Endodermal cell (in vitro differentiated cells): ENCODE results near the gene STK32B. TPM values are rescaled to one million over a fixed set of nuclear protein-coding genes. Genes with fewer than 3 reads are reported as not detected.

ENCODE experiments used
- DNase-seq: peaks from one replicate; pipeline ENCODE4 v3.0.0-alpha.2; 2017
- H3K27ac ChIP-seq: 2 replicates; pipeline ENCODE4 v1.5.1; 2013; ENCODE audit warnings: mild to moderate bottlenecking, low read depth, low read length, moderate library complexity
- H3K27me3 ChIP-seq: 2 replicates; pipeline ENCODE4 v1.6.1; 2013; ENCODE audit warnings: mild to moderate bottlenecking, low read length, moderate library complexity; ENCODE audit not compliant: insufficient read depth, control insufficient read depth, poor library complexity, severe bottlenecking
- H3K36me3 ChIP-seq: 2 replicates; pipeline ENCODE4 v1.7.0; 2013; ENCODE audit warnings: mild to moderate bottlenecking, low read length, moderate library complexity; ENCODE audit not compliant: control insufficient read depth, insufficient read depth
- H3K4me1 ChIP-seq: one replicate; pipeline ENCODE4 v1.7.0; 2013; ENCODE audit warnings: low read length; ENCODE audit not compliant: control insufficient read depth, insufficient read depth
- H3K4me3 ChIP-seq: 2 replicates; pipeline ENCODE4 v1.5.1; 2013; ENCODE audit warnings: mild to moderate bottlenecking, low read length, moderate library complexity
- H3K9ac ChIP-seq: 2 replicates; pipeline ENCODE4 v1.6.1; 2013; ENCODE audit warnings: mild to moderate bottlenecking, low read length, moderate library complexity; ENCODE audit not compliant: poor library complexity, severe bottlenecking; ENCODE audit errors: extremely low read depth
- H3K9me3 ChIP-seq: 2 replicates; pipeline ENCODE4 v1.6.1; 2013; ENCODE audit warnings: mild to moderate bottlenecking, low read length, moderate library complexity; ENCODE audit not compliant: control insufficient read depth
- H3K27ac Mint-ChIP-seq: 2 replicates; pipeline ENCODE4 v1.8.0; 2020; ENCODE audit warnings: mixed read lengths
- H3K27me3 Mint-ChIP-seq: 2 replicates; pipeline ENCODE4 v1.8.0; 2021; ENCODE audit warnings: mild to moderate bottlenecking, mixed read lengths; ENCODE audit not compliant: insufficient read depth
- H3K36me3 Mint-ChIP-seq: 2 replicates; pipeline ENCODE4 v1.8.0; 2020; ENCODE audit warnings: low read depth, mixed read lengths
- H3K4me1 Mint-ChIP-seq: 2 replicates; pipeline ENCODE4 v1.8.0; 2020; ENCODE audit warnings: mixed read lengths
- H3K4me3 Mint-ChIP-seq: 2 replicates; pipeline ENCODE4 v1.8.0; 2020; ENCODE audit warnings: mild to moderate bottlenecking, moderate library complexity, mixed read lengths
- H3K9me3 Mint-ChIP-seq: 2 replicates; pipeline ENCODE4 v1.8.0; 2020; ENCODE audit warnings: mild to moderate bottlenecking, mixed read lengths
- CTCF ChIP-seq: fragments of 200-600 bp; sonication (generic); conservative IDR thresholded peaks from 2 replicates; pipeline ENCODE4 v1.5.0; 2021; ENCODE audit warnings: antibody characterized with exemption, mild to moderate bottlenecking
- WGBS, 2 experiments: methylation state at CpG; one replicate each; pipeline versions ENCODE4 v1.1.5 to v1.1.7; 2013; ENCODE audit warnings: missing lambda C conversion rate in 2 of 2, mixed read lengths in 1 of 2; ENCODE audit not compliant: insufficient coverage in 1 of 2, insufficient read length in 1 of 2; 5-methylcytosine and 5-hydroxymethylcytosine counted together
- total RNA-seq, 2 donors: library from RNA; stranded (reverse); fragmentation: NEBNext Ultra II Directional in 1 of 2; extraction: Animal tissue kit (Norgen Biotek cat#: 25700) in 1 of 2; gene quantifications; 2 replicates in 1 of 2; 3 replicates in 1 of 2; pipeline ENCODE4 v1.2.1, GENCODE V29; 2021

STK32B gene
- total RNA-seq, 2 donors from 2014 or later, result 1.4 to 1.5 TPM

GRCh38 chr4:5019274-5019673 lies 32.0 kb upstream of the STK32B start, which contains the start of gene CYTL1:
Gene CYTL1, minus strand, starts transcription at chr4:5019458. Its CDS starts 13 bp downstream, at chr4:5019445.
- no peaks in the 10 kb centered on the region for H3K36me3 Mint-ChIP-seq
- H3K4me3 Mint-ChIP-seq, result peak within 1 kb of the TSS; percentile 49
- TF ChIP-seq CTCF, result no peak
- Histone ChIP-seq H3K27ac (no peak within 1 kb of the TSS), H3K9me3 (no peaks in the 10 kb centered on the region), H3K4me3 (no peak within 1 kb of the TSS), H3K4me1 (no peaks in the 10 kb centered on the region), H3K36me3 (no peaks in the 10 kb centered on the region), H3K27me3 (peaks cover 9% of the 10 kb centered on the region), H3K9ac (no peak within 1 kb of the TSS)
- peaks cover 2% of the 10 kb centered on the region for H3K9me3 Mint-ChIP-seq
- peak; percentile 81 for DNase-seq
- WGBS, 2 experiments, result 72 to 77% methylated on average over 4 to 28 of the region's 28 CpGs
- no peaks in the 10 kb centered on the region for H3K4me1 Mint-ChIP-seq
- no peak within 1 kb of the TSS for H3K27ac Mint-ChIP-seq
- H3K27me3 Mint-ChIP-seq, result peaks cover 7% of the 10 kb centered on the region

- 90 to 93% methylated on average over 2 to 12 of the region's 12 CpGs for WGBS, 2 experiments
- Histone ChIP-seq H3K9ac (no peak overlapping the region), H3K4me1 (no peaks in the 10 kb centered on the region), H3K27me3 (peaks cover 9% of the 10 kb centered on the region), H3K36me3 (no peaks in the 10 kb centered on the region), H3K27ac (no peak overlapping the region), H3K4me3 (no peak overlapping the region), H3K9me3 (no peaks in the 10 kb centered on the region)
- H3K9me3 Mint-ChIP-seq, result peaks cover 2% of the 10 kb centered on the region
- H3K27me3 Mint-ChIP-seq, result peaks cover 7% of the 10 kb centered on the region
- peak overlapping the region; percentile 49 for H3K4me3 Mint-ChIP-seq
- H3K27ac Mint-ChIP-seq, result no peak overlapping the region
- no peaks in the 10 kb centered on the region for H3K36me3 Mint-ChIP-seq
- DNase-seq, result no peak
- TF ChIP-seq CTCF, result no peak
- no peaks in the 10 kb centered on the region for H3K4me1 Mint-ChIP-seq
These were observed 31.5 kb upstream of the STK32B start for GRCh38 chr4:5019796-5020195.

GRCh38 chr4:5020341-5020740 lies 30.9 kb upstream of the STK32B start:
- Histone ChIP-seq H3K9ac (no peak overlapping the region), H3K27me3 (peaks cover 9% of the 10 kb centered on the region), H3K27ac (no peak overlapping the region), H3K9me3 (no peaks in the 10 kb centered on the region), H3K4me3 (no peak overlapping the region), H3K36me3 (no peaks in the 10 kb centered on the region), H3K4me1 (no peaks in the 10 kb centered on the region)
- TF ChIP-seq CTCF, result no peak
- Mint-ChIP-seq H3K36me3 (no peaks in the 10 kb centered on the region), H3K9me3 (peaks cover 2% of the 10 kb centered on the region), H3K4me3 (no peak overlapping the region), H3K4me1 (no peaks in the 10 kb centered on the region), H3K27me3 (peaks cover 7% of the 10 kb centered on the region), H3K27ac (no peak overlapping the region)
- DNase-seq, result no peak
- WGBS, 2 experiments, result 91 to 100% methylated on average over 1 of the region's 1 CpG
